Fibroblast of skin of scalp (primary cell): ENCODE data around the gene SLCO3A1.

Experiments used
- DNase-seq: peaks from one replicate; pipeline ENCODE4 v3.0.0-alpha.2; 2013

SLCO3A1 gene

DNA sequence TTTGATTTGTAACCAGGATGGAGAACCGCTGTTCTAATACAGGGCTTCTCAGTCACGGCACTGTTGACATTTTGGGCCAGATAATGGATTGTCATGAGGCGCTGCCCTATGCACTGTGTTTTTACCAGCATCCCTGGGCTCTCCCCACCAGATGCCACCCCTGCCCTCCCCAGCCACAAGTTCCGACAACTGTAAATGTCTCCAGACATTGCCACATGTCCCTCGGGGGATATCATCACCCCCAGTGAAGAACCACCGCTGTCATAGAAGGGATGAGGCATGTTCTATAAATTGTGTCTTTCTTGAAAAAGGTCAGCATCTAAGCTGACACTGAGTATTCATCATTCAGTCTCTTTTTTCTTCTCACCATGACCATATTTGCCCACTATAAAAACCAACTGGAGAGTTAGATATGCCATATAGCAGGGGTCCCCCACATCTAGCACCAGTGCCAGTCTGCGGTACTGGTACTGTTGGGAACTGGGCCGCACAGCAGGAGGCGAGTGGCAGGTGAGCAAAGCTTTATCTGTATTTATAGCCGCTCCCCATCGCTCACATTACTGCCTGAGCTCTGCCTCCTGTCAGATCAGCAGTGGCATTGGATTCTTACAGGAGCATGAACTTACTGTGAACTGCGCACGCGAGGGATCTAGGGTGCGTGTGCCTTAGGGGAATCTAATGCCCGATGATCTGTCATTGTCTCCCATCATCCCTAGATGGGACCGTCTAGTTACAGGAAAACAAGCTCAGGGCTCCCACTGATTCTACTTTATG lies 279.7 kb downstream of the SLCO3A1 start:
- DNase-seq = no peak

DNA sequence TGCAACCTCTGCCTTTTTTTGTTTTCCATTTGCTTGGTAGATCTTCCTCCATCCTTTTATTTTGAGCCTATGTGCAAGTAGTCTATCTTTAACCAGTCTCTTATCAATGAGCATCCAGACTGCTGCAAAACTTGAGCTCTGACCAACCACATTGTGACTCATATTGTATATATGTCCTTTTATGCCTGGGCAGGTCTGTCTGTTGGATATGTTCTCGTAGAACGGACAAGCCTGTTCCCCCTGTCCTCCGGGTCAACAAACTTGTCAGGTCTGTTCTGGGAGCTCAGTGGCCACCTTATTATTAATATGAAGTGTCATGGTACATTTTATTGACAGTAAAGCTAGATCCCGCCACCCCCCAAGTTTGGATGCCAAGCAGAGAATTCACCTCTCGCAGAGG lies 287.3 kb downstream of the SLCO3A1 start:
- DNase-seq = no peak

DNA sequence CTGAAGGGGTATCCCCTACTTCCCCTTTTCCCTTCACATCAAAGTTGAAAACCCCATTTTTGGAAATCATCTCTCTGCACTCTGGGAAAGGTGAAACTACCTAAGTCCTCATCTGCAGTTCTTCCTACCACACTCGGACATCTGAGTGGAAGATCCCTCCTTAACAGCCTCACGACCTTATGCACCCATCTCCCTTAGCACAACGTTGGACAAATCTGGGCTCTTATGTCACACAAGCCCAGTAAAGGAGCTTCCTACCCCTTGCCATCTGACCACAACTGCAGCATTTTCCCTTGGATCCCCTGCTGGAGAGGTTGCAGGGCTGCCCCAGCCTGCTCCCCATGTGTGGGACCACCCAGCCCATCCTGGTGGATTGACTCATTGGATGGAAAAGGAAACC lies 288.1 kb downstream of the SLCO3A1 start:
- no peak for DNase-seq

DNA sequence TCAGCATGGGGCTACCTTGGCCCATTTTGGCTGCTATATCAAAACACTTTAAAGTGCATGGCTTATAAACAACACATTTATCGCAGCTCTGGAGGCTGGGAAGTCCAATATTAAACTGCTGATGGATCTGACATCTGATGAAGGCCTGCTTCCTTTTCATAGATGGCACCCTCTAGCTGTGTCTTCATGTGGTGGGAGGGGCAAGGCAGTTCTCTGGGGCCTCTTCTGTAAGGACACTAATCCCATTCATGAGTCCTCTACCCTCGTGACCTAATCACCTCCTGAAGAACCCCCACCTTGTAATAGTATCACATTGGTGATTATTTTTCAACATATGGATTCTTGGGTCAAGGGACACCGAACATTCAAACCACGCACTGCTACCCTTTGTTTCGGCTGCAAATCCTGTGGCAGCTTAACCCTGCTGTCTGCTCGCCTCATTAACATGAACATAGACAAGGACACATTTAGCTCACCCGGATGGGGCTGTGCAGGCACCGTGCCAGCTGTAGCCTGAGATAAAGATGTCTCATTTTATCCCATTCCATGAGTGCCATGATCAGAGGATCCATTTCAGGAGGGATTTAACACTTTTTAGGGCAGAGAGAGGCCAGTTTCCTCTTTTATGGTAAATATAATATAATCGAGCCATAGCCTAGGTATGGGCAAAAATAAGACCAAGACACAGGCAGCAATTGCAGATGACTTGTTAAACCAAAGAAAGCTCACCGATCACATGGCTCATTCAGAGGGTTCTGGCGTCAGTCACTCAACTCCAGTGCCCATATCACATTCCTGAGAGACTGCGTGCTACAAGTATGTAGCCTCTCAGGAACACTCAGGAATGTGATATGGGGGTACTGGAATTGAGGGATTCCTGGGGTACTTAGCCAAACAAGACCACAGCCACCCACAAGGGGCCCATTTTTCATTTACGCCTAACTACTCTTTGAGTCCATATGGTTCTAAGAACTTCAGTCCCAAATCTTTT lies 289.0 kb downstream of the SLCO3A1 start:
- DNase-seq = peak; percentile 7

GRCh38 chr15:92143765-92144164 lies 290.3 kb downstream of the SLCO3A1 start:
- no peak for DNase-seq

DNA sequence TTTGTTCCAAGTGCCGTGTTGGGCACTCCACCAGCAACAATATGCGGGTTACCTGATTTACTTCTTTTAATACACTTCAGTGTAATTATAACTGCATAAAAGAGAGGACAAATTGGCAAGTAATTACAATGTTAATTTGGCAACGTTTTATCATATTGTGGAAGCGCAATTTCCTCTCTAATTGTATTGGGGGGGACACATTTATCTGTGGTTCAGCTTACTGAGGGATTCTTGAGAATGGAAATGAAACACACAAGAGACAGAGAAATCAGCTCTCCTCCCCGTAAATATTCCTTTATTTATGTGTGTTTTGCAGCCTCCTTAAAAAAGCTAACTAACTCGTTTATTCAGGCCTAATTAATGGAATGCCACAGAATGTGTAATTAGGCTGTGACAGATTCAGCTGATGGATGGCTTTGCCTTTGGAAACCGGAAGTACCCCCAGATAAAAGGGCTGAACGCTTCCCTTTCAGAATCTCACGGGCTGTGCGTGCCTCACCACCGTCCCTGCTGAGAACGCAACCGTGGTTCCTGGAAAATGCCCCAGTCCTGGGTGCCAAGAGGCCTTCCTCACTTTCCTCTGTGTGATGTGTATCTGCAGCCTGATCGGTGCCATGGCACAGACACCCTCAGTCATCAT lies 293.1 kb downstream of the SLCO3A1 start:
- DNase-seq = no peak

GRCh38 chr15:92149029-92149428 lies 295.5 kb downstream of the SLCO3A1 start:
- DNase-seq = peak; percentile 86

GRCh38 chr15:92149465-92149864 lies 296.0 kb downstream of the SLCO3A1 start:
- peak; percentile 29 for DNase-seq

DNA sequence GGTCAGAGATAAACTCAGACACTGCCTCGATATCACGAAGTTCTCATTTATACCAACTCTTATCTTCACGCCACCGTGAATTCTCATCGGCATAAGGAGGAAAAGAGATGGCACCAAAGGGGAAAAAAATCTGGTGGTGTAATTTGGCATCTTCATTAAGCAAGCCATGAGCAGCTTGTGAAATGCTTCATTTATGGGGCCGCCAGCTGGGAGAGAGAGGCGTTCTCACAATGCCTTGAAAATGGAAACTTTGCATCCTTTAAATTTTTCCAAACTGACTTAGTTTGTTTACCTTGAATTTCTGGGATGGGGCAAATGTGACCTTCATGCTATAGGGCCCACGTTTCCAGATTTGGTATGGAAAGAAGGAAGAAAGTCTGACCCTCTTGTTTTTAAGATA lies 297.7 kb downstream of the SLCO3A1 start:
- no peak for DNase-seq

DNA sequence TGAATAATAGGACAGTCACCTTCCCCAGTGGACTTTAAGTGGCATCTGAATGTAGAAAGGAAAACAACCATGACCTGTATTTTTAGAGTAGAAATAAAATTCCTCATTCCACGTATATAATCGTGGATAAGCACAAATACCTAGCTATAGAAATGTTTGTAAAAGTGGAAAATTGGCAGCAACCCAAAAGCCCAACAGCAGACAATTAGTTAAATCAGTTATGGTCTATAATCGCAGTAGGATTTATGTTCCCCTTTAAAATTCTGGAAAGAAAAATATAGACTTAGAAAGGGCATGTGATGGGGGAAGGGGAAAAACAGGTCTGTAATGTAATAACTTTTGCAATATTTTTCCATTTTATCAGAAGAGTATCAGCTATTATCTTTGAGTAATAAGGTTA lies 298.2 kb downstream of the SLCO3A1 start:
- no peak for DNase-seq

GRCh38 chr15:92152983-92153382 lies 299.5 kb downstream of the SLCO3A1 start:
- no peak for DNase-seq

- no peak for DNase-seq
These were observed 300.1 kb downstream of the SLCO3A1 start for GRCh38 chr15:92153620-92154019.

DNA sequence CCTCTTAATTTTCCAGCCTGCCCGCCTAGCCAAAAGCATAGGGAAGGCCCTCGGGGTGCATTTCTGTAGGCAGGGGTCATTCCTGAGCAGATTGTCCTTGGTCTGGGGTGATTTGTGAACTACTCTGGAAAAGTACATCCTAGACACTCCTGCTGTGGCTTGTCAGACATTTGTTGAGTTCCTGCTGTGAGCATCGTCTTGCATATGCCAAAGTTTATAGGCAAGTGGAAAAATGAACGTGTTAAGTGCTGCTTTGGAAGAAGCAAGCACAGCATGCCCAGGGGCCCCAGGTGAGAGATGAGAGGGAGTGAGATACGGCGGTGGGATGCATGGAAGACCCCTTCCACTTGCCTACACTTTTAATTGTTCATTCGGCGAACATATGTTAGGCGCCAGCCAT lies 302.4 kb downstream of the SLCO3A1 start:
- DNase-seq = no peak

- DNase-seq = no peak
These were observed 304.3 kb downstream of the SLCO3A1 start for GRCh38 chr15:92157666-92158298.

GRCh38 chr15:92158426-92158825 lies 304.9 kb downstream of the SLCO3A1 start:
- DNase-seq = no peak

DNA sequence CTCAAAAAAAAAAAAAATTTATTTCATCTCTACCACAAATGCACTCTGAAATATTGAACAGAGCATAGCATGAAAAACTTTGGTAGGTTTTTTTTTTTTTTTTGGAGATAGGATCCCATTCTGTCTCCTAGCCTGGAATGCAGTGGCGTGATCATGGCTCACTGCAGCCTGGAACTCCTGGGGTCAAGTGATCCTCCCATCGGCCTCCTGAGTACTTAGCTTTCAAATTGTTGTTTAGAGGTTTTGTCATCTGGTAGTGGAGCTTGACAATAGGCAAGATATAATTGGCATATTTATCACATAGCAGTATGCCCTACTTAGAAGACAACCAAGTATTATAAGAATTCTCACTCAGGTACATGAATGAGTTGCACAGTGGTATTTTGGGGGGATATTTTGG lies 306.0 kb downstream of the SLCO3A1 start:
- no peak for DNase-seq

DNA sequence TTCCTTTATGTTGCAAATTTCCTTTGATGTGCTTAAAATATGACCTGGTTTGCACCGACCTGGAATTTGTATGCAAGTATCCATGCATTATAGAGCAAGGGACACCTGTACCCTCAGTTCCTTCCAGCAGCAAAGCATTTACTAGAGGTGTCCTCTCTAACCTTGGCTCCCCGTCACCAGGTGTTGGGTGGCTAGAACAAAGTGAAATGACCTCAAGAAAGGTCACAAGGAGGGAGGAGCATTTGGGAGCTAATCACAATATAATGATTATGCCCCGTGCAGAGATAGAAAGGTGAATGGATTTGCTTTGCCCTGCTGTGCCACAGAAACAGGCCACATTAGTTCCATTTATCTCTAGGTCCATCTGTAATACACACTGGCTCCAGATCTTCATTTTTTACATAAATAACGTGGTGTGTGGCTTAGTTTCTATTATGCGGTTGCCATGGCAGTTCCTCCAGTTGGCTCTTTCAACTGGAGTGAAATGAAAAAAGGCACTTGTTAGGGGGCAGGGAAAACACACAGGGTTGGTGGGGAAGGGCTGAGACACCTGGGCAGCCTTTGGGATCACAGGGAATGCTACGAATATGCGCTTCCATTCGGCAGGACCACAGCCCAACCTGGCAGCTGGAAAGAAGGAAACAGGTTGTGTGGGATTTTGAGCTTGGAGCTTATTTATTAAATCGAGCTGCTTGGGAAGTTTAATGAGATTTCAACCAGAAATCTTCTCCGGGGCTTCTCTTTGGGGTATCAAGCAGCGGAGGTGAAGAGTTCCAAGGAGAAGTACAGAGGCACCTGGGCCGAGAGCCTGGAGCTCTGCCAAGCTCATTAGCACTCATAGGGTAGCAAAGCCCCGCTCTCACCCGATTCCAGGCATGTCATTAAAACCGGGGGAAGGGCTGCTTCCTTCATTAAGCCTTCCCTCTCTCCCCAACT lies 306.7 kb downstream of the SLCO3A1 start:
- DNase-seq = no peak

DNA sequence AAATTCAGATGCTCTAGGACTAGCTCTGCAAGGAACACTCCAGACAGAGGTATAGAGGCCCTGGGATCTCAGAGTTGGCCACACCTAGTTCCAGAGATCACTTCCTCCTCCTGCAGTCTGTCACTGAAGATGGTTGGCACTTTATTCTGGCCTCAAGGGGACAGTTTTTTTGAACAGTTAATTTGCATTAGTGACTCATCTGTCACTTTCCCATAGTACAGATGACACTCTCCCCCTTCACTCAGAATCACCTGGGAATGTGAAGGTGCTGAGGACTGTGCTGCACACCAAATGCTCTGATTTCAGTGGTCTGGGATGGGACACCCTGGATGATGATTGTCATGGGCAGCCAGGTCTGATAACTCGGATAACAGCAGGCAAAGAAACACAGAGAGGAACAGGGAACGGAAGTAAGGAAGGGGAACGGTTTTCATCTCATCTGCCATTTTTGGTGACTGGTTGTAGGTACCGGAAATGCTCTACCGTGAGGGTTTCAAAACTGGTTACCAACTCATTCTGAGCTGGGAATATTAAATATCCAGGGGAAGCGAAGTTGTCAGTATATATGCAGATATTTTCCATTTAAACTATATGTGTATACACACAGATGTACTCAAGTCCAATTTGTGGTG lies 307.6 kb downstream of the SLCO3A1 start:
- no peak for DNase-seq

- DNase-seq = no peak
These were observed 309.1 kb downstream of the SLCO3A1 start for GRCh38 chr15:92162657-92163056.

- DNase-seq = peak; percentile 9
These were observed 310.1 kb downstream of the SLCO3A1 start for GRCh38 chr15:92163641-92164040.
